CD4-positive, alpha-beta T cell treated with Interleukin-21 for 1 hour (primary cell): ENCODE measurements around the gene DHFR2.
A peak's percentile ranks its signal among the peaks of the same experiment; 100 is the strongest.
"Not testable (repeated sequence)": the region's sequence is repeated elsewhere in the genome, so short reads cannot be mapped to it uniquely, and the experiment has no call there.

Source experiments
- DNase-seq: peaks from one replicate; pipeline ENCODE4 v3.0.0-alpha.2; 2020

Gene DHFR2

GRCh38 chr3:94062513-94063404 is at the start of gene DHFR2, which contains the start of gene NSUN3:
TSS of gene DHFR2 (minus strand) at chr3:94062916. CDS start at chr3:94061511, 1,405 bp downstream.
TSS of gene NSUN3 (plus strand) at chr3:94063061. CDS start at chr3:94063127, 66 bp downstream.
- DNase-seq, result peak; percentile 92

GRCh38 chr3:94110854-94111253 is 48.1 kb upstream of the DHFR2 start:
- no peak for DNase-seq

GRCh38 chr3:94110232-94110631 is 47.5 kb upstream of the DHFR2 start:
- not testable (repeated sequence) for DNase-seq

GRCh38 chr3:94106268-94106667 is 43.6 kb upstream of the DHFR2 start:
- no peak for DNase-seq

- no peak for DNase-seq
Measured at GRCh38 chr3:94101860-94102259, 39.1 kb upstream of the DHFR2 start.

- no peak for DNase-seq
Measured at GRCh38 chr3:94099311-94099710, 36.6 kb upstream of the DHFR2 start.

GRCh38 chr3:94098452-94098851 is 35.7 kb upstream of the DHFR2 start:
- no peak for DNase-seq

- DNase-seq, result no peak
Measured at GRCh38 chr3:94095111-94095510, 32.4 kb upstream of the DHFR2 start.

- DNase-seq, result no peak
Measured at GRCh38 chr3:94093151-94093550, 30.4 kb upstream of the DHFR2 start.

- no peak for DNase-seq
Measured at GRCh38 chr3:94092086-94092485, 29.4 kb upstream of the DHFR2 start.

GRCh38 chr3:94089126-94089525 is 26.4 kb upstream of the DHFR2 start:
- DNase-seq, result no peak

- DNase-seq, result no peak
Measured at GRCh38 chr3:94083261-94083660, 20.5 kb upstream of the DHFR2 start.

- no peak for DNase-seq
Measured at GRCh38 chr3:94082391-94082937, 19.7 kb upstream of the DHFR2 start.

- DNase-seq, result no peak
Measured at GRCh38 chr3:94081884-94082283, 19.2 kb upstream of the DHFR2 start.

GRCh38 chr3:94080552-94080951 is 17.8 kb upstream of the DHFR2 start:
- peak; percentile 23 for DNase-seq

GRCh38 chr3:94076055-94076454 is 13.3 kb upstream of the DHFR2 start:
- no peak for DNase-seq

GRCh38 chr3:94071713-94072284 is 9.1 kb upstream of the DHFR2 start:
- no peak for DNase-seq

- DNase-seq, result no peak
Measured at GRCh38 chr3:94070341-94070911, 7.7 kb upstream of the DHFR2 start.

- peak; percentile 36 for DNase-seq
Measured at GRCh38 chr3:94069194-94069813, 6.6 kb upstream of the DHFR2 start.

GRCh38 chr3:94066506-94067500 is 4.1 kb upstream of the DHFR2 start:
- no peak for DNase-seq

GRCh38 chr3:94065819-94066480 is 3.2 kb upstream of the DHFR2 start:
- no peak for DNase-seq
